ENCODE measurements around the gene SLC26A5. TPM values are rescaled to one million over a fixed set of nuclear protein-coding genes. Genes with fewer than 3 reads are reported as not detected.
A peak's percentile ranks its signal among the peaks of the same experiment; 100 is the strongest.

SLC26A5 gene
- total and polyA plus RNA-seq, 2 of the 8 experiments (the other 6 are each of a cell fraction or from before 2014, with no cell fraction given), result 0.09 to 0.24 TPM

- Histone ChIP-seq H3K4ac (replicated peaks; ENCODE audit: insufficient read length, low read depth, low read length) (no peak overlapping the region), H3K4me3 (ENCODE audit: extremely low read depth in 1 of 4, insufficient read depth in 2 of 4, low read depth in 3 of 4, low read length in 4 of 4) (no peak overlapping the region), H3K23me2 (ENCODE audit: low read depth, low read length) (peaks cover 4% of the 10 kb centered on the region; the same call in 1 of the 2 replicates), H4K5ac (ENCODE audit: insufficient read length, low read depth, low read length) (no peak overlapping the region), H3K14ac (ENCODE audit: insufficient read length) (no peak overlapping the region), H2BK120ac (replicated peaks; ENCODE audit: low read depth, low read length) (no peak overlapping the region), H2BK12ac (ENCODE audit: low read depth, low read length) (no peak overlapping the region), H2BK15ac (ENCODE audit: low read length) (no peak overlapping the region), H3K9ac (replicated peaks in 1 of 4; ENCODE audit: extremely low read depth in 1 of 4, low read depth in 3 of 4, low read length in 3 of 4) (no peak overlapping the region), H3K79me1 (ENCODE audit: low read depth, low read length) (no peaks in the 10 kb centered on the region), H3K23ac (ENCODE audit: insufficient read length) (no peak overlapping the region), H3K18ac (ENCODE audit: extremely low read depth, low read length) (no peak overlapping the region), H3K79me2 (ENCODE audit: control insufficient read depth in 1 of 2, insufficient read depth in 2 of 2, low read length in 2 of 2) (no peaks in the 10 kb centered on the region), H3K56ac (replicated peaks; ENCODE audit: insufficient read length, low read depth, low read length) (no peak overlapping the region), H4K8ac (ENCODE audit: extremely low read depth, insufficient read depth, low read length) (no peak overlapping the region), H3K4me2 (ENCODE audit: insufficient read depth in 1 of 2, low read depth in 2 of 2, low read length in 2 of 2) (peak overlapping the region in 1 of 2 experiments; percentile 9; a peak in 2 of 4 replicates), H3K36me3 (ENCODE audit: control insufficient read depth in 2 of 4, insufficient read depth in 4 of 4, low read length in 3 of 4) (no peaks in the 10 kb centered on the region), H2BK20ac (ENCODE audit: low read length) (no peak overlapping the region), H3K27me3 (replicated peaks in 1 of 4; ENCODE audit: control insufficient read depth in 3 of 4, extremely low read depth in 1 of 4, insufficient read depth in 3 of 4, low read length in 3 of 4) (peaks cover 1 to 38% (median 28%) of the 10 kb centered on the region in 4 experiments), H2BK5ac (ENCODE audit: low read depth, low read length) (no peak overlapping the region), H2AFZ (ENCODE audit: low read length) (0 out of 2 replicates have a peak overlapping the region, but pooled peaks have one; percentile 36), H4K91ac (replicated peaks; ENCODE audit: insufficient read length, low read length) (no peak overlapping the region), H3K9me3 (ENCODE audit: insufficient read depth in 2 of 2, low read depth in 1 of 2, low read length in 1 of 2) (no peaks in the 10 kb centered on the region), H3K27ac (ENCODE audit: low read depth, low read length) (no peak overlapping the region), H2AK5ac (ENCODE audit: low read depth, low read length) (no peak overlapping the region), H4K20me1 (replicated peaks in 1 of 2; ENCODE audit: control insufficient read depth in 1 of 2, insufficient read depth in 2 of 2, low read length in 2 of 2) (no peaks in the 10 kb centered on the region), H3K4me1 (replicated peaks in 1 of 4; ENCODE audit: control insufficient read depth in 3 of 4, insufficient read depth in 4 of 4, low read length in 3 of 4) (peaks cover 0 to 6% (median 4%) of the 10 kb centered on the region in 4 experiments; a peak in 5 of 7 replicates)
- ChIA-PET CTCF (ENCODE audit: partially characterized antibody) (interaction anchor here (0.6 to 2.0 kb wide), 15 partner anchors 9 to 1771 kb away, joined by 3 to 13 read pairs (median 4); no protein-coding TSS in a partner anchor), POLR2A (ENCODE audit: partially characterized antibody) (interaction anchor here (0.6 kb wide), 1 partner anchor 36 kb away, joined by 3 read pairs; no protein-coding TSS in a partner anchor)
- WGBS, 2 experiments (ENCODE audit: extremely low coverage in 1 of 2, insufficient coverage in 1 of 2, insufficient read length in 1 of 2, insufficient replicate concordance in 2 of 2, low coverage in 1 of 2, low lambda C conversion rate in 2 of 2, missing lambda C conversion rate in 1 of 2), result 26% methylated on average over 17 of the region's 17 CpGs; no CpG with 5 or more reads in 1 of the 2 experiments
- DNase-seq (ENCODE audit: low read depth in 1 of 2, low spot score in 2 of 2), result peak; percentile 34 to 74
- FAIRE-seq, result peak; percentile 84
- TF ChIP-seq EP300 (IDR thresholded peaks at IDR 0.05; ENCODE audit: borderline replicate concordance in 1 of 2, low read depth in 2 of 2, low read length in 2 of 2), result no peak
- TF ChIP-seq JUN (IDR thresholded peaks at IDR 0.05; ENCODE audit: low read depth, low read length), result no peak
- no peak for TF ChIP-seq NRF1 (IDR thresholded peaks at IDR 0.05; ENCODE audit: low read depth, low read length)
- TF ChIP-seq MAFK (IDR thresholded peaks at IDR 0.05; ENCODE audit: low read depth, low read length), result no peak
- no peak for TF ChIP-seq JUND (IDR thresholded peaks at IDR 0.05; ENCODE audit: low read length)
- TF ChIP-seq KDM4A (IDR thresholded peaks at IDR 0.05; ENCODE audit: low read depth, low read length, severe bottlenecking), result no peak
- peak; percentile 82 for TF ChIP-seq MAX (IDR thresholded peaks at IDR 0.05)
- TF ChIP-seq, protein P1, sequence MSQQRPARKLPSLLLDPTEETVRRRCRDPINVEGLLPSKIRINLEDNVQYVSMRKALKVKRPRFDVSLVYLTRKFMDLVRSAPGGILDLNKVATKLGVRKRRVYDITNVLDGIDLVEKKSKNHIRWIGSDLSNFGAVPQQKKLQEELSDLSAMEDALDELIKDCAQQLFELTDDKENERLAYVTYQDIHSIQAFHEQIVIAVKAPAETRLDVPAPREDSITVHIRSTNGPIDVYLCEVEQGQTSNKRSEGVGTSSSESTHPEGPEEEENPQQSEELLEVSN (IDR thresholded peaks at IDR 0.05), result peak; percentile 60
Observed at GRCh38 chr7:103447073-103447960, 1.3 kb upstream of the SLC26A5 start.
